ENCODE data around the gene FYN.

Gene FYN

DNA sequence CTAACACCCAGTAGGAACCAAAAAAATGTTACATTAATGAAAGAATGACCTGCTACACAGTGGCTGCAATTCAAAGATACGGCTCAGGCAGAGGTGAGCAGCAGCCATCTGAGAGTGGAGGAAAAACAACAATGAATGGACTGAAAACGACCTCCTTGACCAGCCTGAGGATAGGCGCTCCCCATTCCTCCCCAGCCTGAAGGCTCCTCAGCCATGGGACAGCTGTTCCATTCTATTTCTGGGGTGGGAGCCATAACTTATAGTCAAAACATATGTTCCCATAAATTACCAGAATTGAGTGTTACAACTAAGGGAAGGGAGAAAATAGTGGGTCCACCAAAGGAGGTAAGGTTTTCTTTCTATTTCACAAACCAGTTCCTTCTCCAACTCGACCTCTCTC lies 27.2 kb downstream of the FYN start:
- Histone ChIP-seq H3K4me3 (ENCODE audit: low read depth in 1 of 2, low read length in 2 of 2) (no peak overlapping the region), H3K27ac (ENCODE audit: low read length) (peak overlapping the region; percentile 57; the same call in 1 of the 2 replicates), H3K4me2 (ENCODE audit: insufficient read depth, low read length) (no peak overlapping the region), H3K27me3 (ENCODE audit: insufficient read depth, low read length, poor library complexity) (no peaks in the 10 kb centered on the region), H4K20me1 (ENCODE audit: insufficient read depth, low read length) (peaks cover 74% of the 10 kb centered on the region), H3K79me2 (ENCODE audit: insufficient read depth, low read length) (peaks cover 90% of the 10 kb centered on the region), H3K9ac (ENCODE audit: low read depth, low read length) (no peak overlapping the region), H3K36me3 (ENCODE audit: insufficient read depth, low read length) (peaks cover 39% of the 10 kb centered on the region), H3K9me3 (ENCODE audit: insufficient read depth, low read length, severe bottlenecking) (no peaks in the 10 kb centered on the region), H3K4me1 (ENCODE audit: insufficient read depth, low read length) (peaks cover 48% of the 10 kb centered on the region), H2AFZ (ENCODE audit: low read depth, low read length) (no peak overlapping the region)
- TF ChIP-seq CTCF (IDR thresholded peaks at IDR 0.05; ENCODE audit: borderline replicate concordance, extremely low read depth, low read length, poor library complexity, severe bottlenecking) (no peak), EZH2 (IDR thresholded peaks at IDR 0.05; ENCODE audit: borderline replicate concordance, low read depth, low read length, severe bottlenecking) (no peak)
- DNase-seq (no peak), ATAC-seq (ENCODE audit: insufficient read depth, low read depth) (no peak)

- H3K9ac ChIP-seq (ENCODE audit: low read depth, low read length), result no peak overlapping the region
- no peaks in the 10 kb centered on the region for H3K27me3 ChIP-seq (ENCODE audit: insufficient read depth, low read length, poor library complexity)
- H3K4me3 ChIP-seq (ENCODE audit: low read depth in 1 of 2, low read length in 2 of 2), result no peak overlapping the region
- DNase-seq, result no peak
- H3K27ac ChIP-seq (ENCODE audit: low read length), result peak overlapping the region; percentile 21; the same call in 1 of the 2 replicates
- H3K36me3 ChIP-seq (ENCODE audit: insufficient read depth, low read length), result peaks cover 41% of the 10 kb centered on the region
- no peak overlapping the region for H3K4me2 ChIP-seq (ENCODE audit: insufficient read depth, low read length)
- peaks cover 48% of the 10 kb centered on the region for H3K4me1 ChIP-seq (ENCODE audit: insufficient read depth, low read length)
- H2AFZ ChIP-seq (ENCODE audit: low read depth, low read length), result no peak overlapping the region
- H3K9me3 ChIP-seq (ENCODE audit: insufficient read depth, low read length, severe bottlenecking), result no peaks in the 10 kb centered on the region
- H3K79me2 ChIP-seq (ENCODE audit: insufficient read depth, low read length), result peaks cover 90% of the 10 kb centered on the region
- ATAC-seq (ENCODE audit: insufficient read depth, low read depth), result no peak
- H4K20me1 ChIP-seq (ENCODE audit: insufficient read depth, low read length), result peaks cover 68% of the 10 kb centered on the region
- no peak for TF ChIP-seq CTCF (IDR thresholded peaks at IDR 0.05; ENCODE audit: borderline replicate concordance, extremely low read depth, low read length, poor library complexity, severe bottlenecking)
Measured at GRCh38 chr6:111845441-111845871, 27.8 kb downstream of the FYN start.

- Histone ChIP-seq H3K27ac (ENCODE audit: low read length) (peak overlapping the region; percentile 36; the same call in 1 of the 2 replicates), H3K4me3 (ENCODE audit: low read depth in 1 of 2, low read length in 2 of 2) (no peak overlapping the region), H3K9ac (ENCODE audit: low read depth, low read length) (no peak overlapping the region)
Measured at GRCh38 chr6:111844921-111845320, 28.3 kb downstream of the FYN start.

More at GRCh38 chr6:111844921-111845320, 28.3 kb downstream of the FYN start:
- TF ChIP-seq CTCF (IDR thresholded peaks at IDR 0.05; ENCODE audit: borderline replicate concordance, extremely low read depth, low read length, poor library complexity, severe bottlenecking) (no peak), EZH2 (IDR thresholded peaks at IDR 0.05; ENCODE audit: borderline replicate concordance, low read depth, low read length, severe bottlenecking) (no peak)
- Histone ChIP-seq H3K36me3 (ENCODE audit: insufficient read depth, low read length) (peaks cover 44% of the 10 kb centered on the region), H3K9me3 (ENCODE audit: insufficient read depth, low read length, severe bottlenecking) (no peaks in the 10 kb centered on the region), H2AFZ (ENCODE audit: low read depth, low read length) (no peak overlapping the region), H3K79me2 (ENCODE audit: insufficient read depth, low read length) (peaks cover 90% of the 10 kb centered on the region), H4K20me1 (ENCODE audit: insufficient read depth, low read length) (peaks cover 63% of the 10 kb centered on the region), H3K4me1 (ENCODE audit: insufficient read depth, low read length) (peaks cover 48% of the 10 kb centered on the region), H3K4me2 (ENCODE audit: insufficient read depth, low read length) (no peak overlapping the region), H3K27me3 (ENCODE audit: insufficient read depth, low read length, poor library complexity) (no peaks in the 10 kb centered on the region)
- no peak for ATAC-seq (ENCODE audit: insufficient read depth, low read depth)
- no peak for DNase-seq
